GM18505 (cell line): ENCODE data around the gene HOXB8.

Experiments used
- ATAC-seq: cut with Tn5 transposase; IDR thresholded peaks from one replicate; pipeline ENCODE4 v1.9.1; 2021; ENCODE audit not compliant: unreplicated experiment
- POLR2A ChIP-seq: IDR thresholded peaks from 4 replicates; pipeline ENCODE4 v1.6.1; 2011; ENCODE audit warnings: borderline replicate concordance; ENCODE audit not compliant: insufficient read depth, insufficient read length; ENCODE audit errors: extremely low read depth

Gene HOXB8

GRCh38 chr17:48615047-48615962 lies at the start of gene HOXB8:
Gene HOXB8, minus strand, starts transcription at chr17:48615292. Its CDS starts 588 bp downstream, at chr17:48614704.
- TF ChIP-seq POLR2A = no peak
- ATAC-seq = no peak

DNA sequence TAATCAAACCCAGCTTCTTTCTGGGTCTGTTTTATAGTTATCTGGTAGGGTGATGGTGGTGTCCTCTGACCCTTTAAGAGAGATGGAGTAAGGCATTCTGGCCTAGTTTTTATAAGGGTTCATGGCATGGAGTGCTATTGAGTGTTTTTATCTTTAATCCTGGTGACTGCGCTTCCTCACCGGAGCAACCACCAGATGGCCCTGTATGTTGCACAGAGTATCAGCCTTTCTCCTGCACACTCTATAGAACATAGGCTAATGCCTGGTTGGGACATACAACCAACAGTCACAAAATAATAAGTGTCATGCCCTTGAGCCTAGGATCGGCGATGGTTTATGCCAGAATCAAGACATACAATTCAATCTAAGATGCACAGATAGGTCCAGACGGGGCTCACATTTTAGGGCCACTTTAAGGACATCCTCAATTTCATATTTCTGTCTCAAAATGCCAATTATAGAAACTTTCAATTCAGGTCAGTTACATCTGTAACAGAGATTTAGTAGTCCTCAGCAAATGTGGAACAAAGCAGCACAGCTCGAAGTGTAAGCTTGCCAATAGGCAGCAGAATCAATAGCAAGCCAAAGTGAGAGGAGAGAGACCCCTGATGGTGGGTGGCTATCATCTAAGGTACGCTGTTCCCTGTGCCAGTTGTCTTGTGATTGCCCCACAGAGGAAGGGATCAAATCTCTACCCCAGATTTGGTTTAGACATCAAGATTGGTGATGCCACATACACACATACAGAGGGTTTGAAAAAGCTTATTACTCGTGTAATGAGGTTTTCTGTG lies 48.2 kb upstream of the HOXB8 start:
- no peak for ATAC-seq
- TF ChIP-seq POLR2A = no peak

GRCh38 chr17:48655913-48656312 lies 40.8 kb upstream of the HOXB8 start:
- ATAC-seq = no peak
- no peak for TF ChIP-seq POLR2A

- TF ChIP-seq POLR2A = no peak
- no peak for ATAC-seq
These were observed 34.6 kb upstream of the HOXB8 start for GRCh38 chr17:48649741-48650140.

GRCh38 chr17:48647963-48648245 lies 32.8 kb upstream of the HOXB8 start:
- no peak for TF ChIP-seq POLR2A
- ATAC-seq = no peak

- no peak for TF ChIP-seq POLR2A
- ATAC-seq = no peak
These were observed 32.2 kb upstream of the HOXB8 start for GRCh38 chr17:48647103-48647962.

GRCh38 chr17:48646183-48647102 lies 31.4 kb upstream of the HOXB8 start:
- no peak for TF ChIP-seq POLR2A
- no peak for ATAC-seq

DNA sequence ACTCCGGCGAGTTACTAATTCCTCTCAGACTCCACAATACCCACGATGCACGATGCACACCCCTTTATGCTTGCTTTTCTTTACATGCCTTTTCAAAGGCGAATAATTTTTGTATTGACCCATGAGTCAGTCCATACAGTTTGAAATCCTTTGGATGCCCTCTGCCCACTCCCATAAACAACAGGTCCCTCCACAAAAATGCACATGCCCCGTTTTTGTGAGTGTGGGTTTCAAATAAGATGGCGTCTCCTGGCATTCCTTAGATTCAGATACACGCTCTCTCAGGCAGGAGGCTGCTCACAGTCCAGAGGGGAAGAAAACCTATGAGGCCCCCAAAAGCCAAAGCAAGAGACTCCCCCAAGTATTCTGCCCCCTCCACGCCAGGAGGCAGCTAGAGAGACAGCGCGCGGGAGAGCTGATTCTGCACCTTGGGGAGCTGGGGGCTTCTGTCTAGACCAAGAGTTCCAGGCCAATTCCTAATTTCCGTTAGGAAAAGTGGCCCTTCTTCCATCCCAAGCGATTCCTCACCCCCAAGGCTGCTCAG lies 30.6 kb upstream of the HOXB8 start:
- no peak for ATAC-seq
- TF ChIP-seq POLR2A = no peak

- no peak for TF ChIP-seq POLR2A
- no peak for ATAC-seq
These were observed 29.9 kb upstream of the HOXB8 start for GRCh38 chr17:48644910-48645557.

DNA sequence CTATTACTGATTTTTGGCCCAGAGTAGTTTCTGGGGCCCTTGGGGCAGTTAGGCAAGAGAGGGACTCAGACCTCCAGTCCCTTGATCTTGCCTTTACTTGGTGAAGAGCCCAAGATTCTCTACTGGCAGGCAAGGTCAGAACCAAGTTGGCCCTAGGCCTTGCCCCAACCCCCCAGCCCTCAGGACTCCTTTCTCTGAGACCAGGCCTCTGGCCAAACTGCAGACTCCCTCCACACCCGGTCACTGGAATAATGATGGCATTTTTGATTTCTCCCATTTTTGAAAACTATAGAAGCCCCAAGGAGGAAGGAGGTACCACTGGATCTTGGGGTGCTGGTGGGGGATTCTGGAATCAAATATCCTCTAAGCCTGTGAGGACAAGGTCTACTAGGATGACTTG lies 29.1 kb upstream of the HOXB8 start:
- ATAC-seq = no peak

GRCh38 chr17:48643697-48644012 lies 28.6 kb upstream of the HOXB8 start:
- TF ChIP-seq POLR2A = no peak
- no peak for ATAC-seq

More for the DNA sequence above, 29.1 kb upstream of the HOXB8 start:
- TF ChIP-seq POLR2A = no peak

- no peak for ATAC-seq
- no peak for TF ChIP-seq POLR2A
These were observed 28.0 kb upstream of the HOXB8 start for GRCh38 chr17:48642843-48643696.
